HG03060 (cell line): ENCODE data around the gene MAPT.
"Not testable (repeated sequence)": the region's sequence is repeated elsewhere in the genome, so short reads cannot be mapped to it uniquely, and the experiment has no call there.

ENCODE experiments used
- ATAC-seq: cut with Tn5 transposase; IDR thresholded peaks from one replicate; pipeline ENCODE4 v1.9.1; 2021; ENCODE audit warnings: low read depth, moderate number of reproducible peaks; ENCODE audit not compliant: unreplicated experiment

Gene MAPT

DNA sequence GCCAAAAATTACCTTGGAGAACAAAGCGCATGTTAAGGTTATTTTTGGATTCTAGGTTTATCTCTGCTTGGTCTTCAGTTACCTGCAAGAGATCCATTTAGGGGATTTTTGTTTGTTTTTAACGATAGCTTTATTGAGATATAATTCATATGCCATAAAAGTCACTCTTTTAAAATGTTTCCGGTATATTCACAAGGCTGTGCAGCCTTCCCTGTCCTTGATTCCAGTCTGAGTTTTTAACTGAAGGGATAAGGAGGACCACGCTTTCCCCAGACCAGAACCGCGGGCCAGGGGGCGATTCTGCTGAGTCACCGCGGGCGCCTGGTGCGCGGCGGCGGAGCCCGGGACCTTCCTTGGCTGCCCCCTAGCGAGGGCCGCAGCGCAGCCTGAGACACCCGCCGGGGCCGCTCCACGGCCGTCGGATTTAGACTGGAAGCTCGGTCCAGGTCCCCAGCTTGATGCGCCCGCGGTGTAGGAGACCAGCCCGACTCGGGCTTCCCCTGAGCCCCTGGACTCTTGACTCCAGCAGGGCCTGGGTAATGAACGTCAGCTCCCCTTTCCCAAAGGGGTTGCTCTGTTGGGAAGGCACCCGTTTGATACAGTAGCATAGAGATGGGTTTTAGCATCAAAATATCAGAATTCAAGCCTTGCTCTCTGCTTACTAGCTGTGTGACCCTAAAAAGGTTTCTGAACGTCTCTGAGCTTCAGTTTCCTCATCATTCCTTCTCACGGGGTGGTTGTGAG, 54.7 kb downstream of the MAPT start:
- ATAC-seq = no peak

DNA sequence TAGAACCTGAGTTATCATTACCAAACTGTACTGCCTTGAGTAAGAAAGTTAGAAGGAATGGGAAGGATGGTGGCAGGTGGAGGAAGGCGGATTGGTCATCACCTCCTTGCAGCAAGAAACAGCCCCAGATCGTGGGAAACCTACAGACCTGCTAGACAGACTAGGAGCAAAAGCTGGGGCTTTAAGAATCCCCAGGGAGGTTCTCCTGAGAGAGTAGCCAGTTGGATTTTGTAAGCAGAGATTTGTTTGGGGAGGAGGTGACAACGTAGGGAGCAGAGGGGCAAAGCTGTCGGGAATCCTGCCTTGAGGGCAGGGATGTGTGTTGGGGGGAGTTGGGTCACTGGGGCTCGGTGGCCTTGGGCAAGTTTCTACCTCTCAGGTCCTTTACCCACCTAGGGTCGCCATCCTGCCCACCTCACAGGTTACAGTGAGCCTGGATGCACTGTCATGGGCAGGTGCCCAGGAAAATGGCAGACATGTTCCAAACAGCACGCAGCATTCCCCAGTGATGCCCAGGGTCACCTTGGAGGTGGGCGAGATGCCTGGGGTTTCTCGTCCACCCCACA, 55.5 kb downstream of the MAPT start:
- no peak for ATAC-seq

DNA sequence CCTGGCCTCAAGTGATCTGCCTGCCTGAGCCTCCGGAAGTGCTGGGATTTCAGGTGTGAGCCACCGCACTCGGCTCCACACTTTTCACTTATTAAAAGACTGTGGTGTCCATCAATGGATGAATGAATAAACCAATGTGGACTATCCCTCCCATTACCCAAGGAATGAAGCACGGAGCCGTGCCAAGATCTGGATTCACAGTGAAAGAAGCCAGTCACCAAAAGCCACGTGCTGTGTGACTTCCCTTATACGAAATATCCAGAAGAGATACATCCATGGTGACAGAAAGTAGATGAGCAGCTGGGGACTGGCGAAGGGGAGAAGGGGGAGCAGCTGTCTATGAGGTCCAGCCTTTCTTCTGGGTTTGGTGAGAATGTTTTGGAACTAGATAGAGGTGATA, 56.5 kb downstream of the MAPT start:
- no peak for ATAC-seq

DNA sequence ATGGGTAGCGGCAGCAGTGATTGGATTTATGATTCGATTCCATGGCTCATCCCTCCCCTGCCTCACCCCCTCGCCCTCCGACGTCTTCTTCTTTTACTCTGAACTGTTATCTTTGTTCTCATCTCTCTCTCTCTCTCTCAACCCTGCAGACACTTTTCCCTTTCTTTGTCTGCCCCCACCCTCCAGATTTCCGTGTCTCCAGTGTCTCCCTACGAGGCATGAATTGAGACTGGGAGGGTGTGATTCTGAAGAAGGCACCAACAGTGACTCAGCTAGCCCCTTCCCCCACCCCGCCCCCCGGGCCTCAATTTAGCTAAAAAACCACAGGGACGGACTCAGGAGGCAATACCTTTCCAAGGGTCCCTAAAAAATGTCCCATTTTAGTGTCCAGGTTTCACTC, 57.0 kb downstream of the MAPT start:
- no peak for ATAC-seq

DNA sequence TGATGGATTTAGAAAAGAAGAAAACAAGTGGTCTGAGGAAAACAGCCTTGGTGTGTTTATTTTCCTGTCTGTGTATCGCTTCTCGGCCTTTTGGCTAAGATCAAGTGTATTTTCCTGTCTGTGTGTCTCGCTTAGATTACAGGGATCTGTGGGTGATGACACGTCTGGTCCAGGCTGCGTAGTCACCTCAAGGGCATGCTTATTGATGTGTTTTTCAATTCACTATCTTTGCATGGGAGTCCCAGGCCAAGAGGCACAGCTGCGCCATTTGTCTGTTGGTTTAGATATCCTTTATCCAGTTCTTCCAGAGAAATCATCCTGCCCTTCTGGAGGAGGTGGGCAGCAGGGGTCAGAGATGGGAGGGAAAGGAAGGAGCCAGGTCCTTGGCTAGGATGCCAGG, 57.6 kb downstream of the MAPT start:
- ATAC-seq = no peak

DNA sequence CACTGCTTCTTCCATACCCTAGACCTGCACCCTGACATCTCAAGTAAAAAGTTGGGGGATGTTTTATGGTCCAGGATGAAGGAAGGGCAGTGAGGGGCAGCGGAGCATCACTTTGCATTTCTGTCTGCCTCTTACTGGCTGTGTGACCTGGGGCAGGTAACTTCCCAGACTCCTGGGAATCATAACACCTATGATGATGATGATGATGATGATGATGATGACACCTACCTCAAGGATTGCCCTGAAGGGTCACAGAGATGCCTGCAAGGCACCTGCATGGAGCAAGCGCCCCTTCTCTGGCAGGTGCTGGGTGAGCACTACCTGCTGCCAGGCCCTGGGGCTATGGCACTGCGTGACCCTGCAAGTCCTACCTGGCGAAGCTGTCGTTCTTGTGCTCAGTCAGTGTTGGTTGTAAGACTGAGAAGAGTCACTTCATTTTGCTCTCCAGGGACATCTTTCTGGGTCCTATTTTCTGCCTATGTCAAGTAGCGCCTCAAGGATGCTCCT, 58.5 kb downstream of the MAPT start:
- no peak for ATAC-seq

DNA sequence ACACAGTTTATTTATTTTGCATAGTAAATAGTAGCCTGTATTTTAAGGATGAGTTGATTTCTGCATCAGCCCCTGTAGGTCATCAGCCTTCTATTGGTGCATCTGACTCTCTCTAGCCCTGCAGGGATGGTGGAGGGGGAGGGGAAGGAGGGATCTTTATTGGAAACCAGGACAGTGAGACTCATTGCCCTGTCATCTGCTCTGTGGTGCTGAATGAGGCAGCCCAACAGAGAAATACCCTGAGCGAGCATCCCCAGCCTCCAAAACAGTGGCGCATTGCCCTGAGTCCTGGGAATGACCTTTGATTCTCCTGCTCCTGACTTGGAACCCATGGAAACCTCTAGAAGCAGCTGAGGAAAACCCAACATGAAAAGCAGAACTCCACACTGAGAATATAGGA, 59.2 kb downstream of the MAPT start:
- no peak for ATAC-seq

DNA sequence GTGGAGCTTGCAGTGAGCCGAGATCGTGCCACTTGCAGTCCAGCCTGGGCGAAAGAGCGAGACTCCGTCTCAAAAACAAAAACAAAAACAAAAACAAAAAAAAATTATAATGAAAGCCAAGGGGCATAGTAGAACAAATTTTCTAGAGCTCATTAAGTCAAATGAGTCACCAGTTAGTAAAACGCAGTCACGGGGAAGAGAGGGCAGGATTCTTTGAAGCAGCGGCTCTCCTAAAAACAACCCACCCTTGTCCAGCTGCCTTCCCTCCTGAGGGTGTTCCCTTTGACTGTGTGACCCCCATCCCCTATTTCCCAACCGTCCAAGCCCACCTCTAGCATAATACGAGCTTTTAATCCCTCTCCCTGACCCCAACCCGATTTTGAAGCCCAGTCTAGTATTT, 60.6 kb downstream of the MAPT start:
- no peak for ATAC-seq

DNA sequence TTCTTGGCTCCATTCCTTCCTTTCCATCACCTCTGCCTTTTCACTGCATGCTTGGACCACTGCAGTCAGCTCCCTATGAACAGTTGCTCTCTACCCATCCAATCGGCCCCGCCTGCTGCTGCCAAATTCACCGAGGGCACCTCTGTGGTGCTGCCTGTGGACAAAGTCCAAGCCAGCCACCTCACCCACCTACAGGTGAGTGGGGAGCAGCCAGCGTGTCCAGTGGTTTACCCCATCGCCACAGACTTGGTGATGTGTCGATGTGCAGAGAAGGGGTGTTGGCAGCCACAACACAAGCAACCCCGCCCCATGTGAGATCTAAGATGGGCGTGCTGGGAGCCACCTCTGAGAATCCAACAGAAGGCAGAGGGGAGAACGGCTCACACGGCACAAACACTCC, 61.0 kb downstream of the MAPT start:
- no peak for ATAC-seq

DNA sequence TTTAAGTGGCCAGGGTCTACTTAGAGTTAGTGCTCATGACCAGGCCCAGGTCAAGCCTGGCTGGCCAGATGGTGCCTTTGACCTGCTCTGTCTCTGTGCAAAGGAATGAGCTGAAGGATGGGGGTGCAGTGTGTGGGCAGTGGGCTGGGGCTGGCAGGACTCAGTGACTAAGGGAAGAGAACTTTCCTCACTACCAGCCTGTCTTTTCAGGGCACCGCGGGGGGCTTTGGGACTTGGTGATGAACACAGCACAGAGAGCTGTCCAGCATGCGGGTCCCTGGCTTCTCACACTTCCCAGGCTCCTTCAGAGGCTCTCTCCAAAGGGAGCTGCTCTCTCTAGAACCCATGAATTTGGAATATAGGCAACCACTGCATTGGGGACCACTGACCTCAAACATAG, 61.7 kb downstream of the MAPT start:
- ATAC-seq = no peak

DNA sequence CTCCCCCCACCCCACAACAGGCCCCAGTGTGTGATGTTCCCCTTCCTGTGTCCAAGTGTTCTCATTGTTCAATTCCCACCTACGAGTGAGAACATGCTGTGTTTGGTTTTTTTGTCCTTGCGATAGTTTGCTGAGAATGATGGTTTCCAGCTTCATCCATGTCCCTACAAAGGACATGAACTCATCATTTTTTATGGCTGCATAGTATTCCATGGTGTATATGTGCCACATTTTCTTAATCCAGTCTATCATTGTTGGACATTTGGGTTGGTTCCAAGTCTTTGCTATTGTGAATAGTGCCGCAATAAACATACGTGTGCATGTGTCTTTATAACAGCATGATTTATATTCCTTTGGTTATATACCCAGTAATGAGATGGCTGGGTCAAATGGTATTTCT, 62.4 kb downstream of the MAPT start:
- not testable (repeated sequence) for ATAC-seq

DNA sequence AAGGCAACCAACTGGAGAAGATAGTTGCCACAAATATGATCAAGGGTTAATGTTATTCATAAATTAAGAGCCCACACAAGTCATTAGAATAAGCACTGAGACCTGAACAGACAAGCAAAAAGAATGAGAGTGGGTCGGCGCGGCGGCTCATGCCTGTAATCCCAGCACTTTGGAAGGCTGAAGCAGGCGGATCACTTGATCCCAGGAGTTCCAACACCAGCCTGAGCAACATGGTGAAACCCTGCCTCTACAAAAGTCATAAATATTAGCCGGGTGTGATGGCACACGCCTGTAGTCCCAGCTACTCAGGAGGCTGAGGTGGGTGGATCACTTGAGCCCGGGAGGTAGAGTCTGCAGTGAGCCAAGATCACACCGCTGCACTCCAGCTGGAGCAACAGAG, 64.0 kb downstream of the MAPT start:
- ATAC-seq = no peak

DNA sequence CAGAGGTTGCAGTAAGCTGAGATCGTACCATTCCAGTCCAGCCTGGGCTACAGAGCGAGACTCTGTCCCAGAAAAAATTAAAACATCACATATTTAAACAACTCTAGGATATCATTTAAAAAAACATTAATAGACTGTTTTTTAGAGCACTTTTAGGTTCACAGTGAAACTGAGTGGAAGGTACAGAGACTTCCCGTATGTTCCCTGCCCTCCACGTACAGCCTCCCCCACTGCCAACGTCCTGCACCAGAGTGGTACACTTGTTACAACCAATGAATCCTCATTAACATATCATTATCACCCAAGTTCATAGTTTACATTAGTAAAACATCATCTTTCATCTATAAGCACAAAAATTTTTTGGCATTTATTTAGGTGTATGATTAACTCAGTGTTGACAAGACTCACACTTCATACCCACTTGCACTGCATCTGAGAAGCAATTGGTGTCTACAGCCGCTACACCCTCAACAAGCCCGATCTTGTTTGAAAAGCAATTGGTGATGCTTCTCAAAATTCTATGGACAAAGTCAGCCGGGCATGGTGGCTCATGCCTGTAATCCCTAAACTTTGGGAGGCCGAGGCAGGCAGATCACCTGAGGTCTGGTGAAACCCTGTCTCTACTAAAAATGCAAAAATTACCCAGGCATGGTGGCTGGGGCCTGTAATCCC, 64.8 kb downstream of the MAPT start:
- ATAC-seq = no peak

DNA sequence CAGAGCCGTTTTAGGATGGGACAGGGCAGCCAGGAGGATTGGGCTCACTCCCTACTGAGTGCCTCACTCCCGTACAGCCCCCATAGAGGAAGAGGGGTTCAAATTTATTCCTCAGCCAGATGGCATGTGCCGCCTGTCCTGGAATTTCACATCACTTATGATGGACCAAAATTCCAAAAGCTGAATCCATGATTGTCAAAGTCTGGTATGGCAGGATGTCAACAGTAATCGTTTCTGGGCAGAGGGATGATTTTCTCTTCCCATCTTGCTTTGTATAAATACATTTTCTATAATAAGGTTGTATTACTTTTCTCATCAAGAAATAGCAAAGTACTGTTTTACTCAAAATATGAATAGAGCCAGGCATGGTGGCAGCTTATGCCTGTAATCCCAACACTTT, 66.0 kb downstream of the MAPT start:
- ATAC-seq = no peak

DNA sequence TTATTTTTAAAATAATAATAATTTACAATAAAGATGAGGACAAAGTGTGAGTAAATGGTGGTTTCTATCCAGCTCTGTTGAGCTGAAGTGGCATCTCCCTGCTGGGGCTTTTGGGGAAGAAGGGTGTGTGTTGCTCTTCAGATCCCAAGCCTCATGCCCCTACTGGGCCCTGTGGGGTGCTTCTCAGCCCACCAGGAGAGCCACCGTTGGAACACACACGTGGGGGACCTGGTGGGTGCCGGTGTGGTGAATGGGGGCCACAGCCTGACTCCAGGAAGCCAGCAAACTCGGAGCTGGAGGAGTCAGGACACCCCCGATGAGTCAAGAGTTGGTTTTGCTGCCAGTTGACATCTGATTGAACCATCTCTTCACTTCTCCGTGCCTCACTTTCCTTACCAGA, 66.9 kb downstream of the MAPT start:
- no peak for ATAC-seq

DNA sequence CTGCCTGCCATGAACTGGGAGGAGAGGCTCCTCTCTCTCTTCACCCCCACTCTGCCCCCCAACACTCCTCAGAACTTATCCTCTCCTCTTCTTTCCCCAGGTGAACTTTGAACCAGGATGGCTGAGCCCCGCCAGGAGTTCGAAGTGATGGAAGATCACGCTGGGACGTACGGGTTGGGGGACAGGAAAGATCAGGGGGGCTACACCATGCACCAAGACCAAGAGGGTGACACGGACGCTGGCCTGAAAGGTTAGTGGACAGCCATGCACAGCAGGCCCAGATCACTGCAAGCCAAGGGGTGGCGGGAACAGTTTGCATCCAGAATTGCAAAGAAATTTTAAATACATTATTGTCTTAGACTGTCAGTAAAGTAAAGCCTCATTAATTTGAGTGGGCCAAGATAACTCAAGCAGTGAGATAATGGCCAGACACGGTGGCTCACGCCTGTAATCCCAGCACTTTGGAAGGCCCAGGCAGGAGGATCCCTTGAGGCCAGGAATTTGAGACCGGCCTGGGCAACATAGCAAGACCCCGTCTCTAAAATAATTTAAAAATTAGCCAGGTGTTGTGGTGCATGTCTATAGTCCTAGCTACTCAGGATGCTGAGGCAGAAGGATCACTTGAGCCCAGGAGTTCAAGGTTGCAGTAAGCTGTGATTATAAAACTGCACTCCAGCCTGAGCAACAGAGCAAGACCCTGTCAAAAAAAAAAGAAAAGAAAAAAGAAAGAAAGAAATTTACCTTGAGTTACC, 68.0 kb downstream of the MAPT start:
- no peak for ATAC-seq

DNA sequence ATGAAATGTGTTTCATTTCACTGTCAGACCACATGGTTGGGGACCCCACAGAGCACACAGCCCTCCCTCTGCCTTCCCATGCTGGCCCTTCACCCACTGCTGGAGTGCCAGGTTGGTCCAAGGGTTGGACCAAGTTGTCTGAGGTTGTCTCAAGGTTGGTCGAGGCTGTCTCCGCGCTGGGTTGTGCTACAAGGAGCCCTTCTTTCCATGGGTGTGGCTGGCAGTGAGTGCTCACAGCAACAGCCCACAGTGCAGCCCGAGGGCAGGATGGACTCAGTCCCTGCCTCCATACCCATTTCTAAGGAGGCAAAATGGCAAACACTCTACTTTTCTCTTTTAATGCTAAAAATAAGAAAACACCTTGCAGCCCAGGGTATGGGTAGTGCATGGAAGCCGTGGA, 68.9 kb downstream of the MAPT start:
- no peak for ATAC-seq

DNA sequence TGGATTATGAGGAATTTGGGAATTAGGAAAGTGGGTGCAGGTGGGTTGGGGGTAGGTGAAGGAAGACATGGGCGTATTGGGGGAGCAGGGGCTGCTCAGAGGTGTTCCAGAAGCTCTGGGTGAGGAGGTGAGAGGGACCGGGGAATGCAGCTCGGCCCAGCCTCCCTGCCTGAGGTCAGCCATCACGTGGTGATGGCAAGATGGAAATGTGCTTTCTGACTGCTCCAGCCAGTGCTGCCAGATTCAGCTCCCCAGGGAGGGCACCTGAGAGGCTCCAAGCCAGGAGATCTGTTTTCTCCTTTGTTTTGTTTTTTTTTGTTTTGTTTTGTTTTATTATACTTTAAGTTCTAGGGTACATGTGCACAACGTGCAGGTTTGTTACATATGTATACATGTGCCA, 69.5 kb downstream of the MAPT start:
- no peak for ATAC-seq

DNA sequence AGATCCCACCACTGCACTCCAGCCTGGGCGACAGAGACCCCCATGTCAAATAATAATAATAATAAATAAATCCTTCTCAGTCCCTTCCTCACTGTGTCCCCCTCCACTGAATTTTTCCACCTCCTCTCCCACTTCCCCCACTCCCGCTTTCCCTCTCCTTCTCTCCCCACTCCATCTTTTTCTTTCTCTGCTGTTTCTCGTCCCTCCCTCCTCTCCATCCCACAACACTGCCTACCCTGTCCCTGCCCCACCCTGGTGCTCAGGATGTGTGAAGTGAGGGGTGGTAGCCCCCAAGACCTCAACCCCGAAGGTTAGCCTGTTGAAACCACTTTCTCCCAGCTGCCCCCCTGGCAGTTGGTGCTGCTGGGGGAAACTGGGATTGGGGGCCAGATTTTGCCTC, 70.3 kb downstream of the MAPT start:
- no peak for ATAC-seq

DNA sequence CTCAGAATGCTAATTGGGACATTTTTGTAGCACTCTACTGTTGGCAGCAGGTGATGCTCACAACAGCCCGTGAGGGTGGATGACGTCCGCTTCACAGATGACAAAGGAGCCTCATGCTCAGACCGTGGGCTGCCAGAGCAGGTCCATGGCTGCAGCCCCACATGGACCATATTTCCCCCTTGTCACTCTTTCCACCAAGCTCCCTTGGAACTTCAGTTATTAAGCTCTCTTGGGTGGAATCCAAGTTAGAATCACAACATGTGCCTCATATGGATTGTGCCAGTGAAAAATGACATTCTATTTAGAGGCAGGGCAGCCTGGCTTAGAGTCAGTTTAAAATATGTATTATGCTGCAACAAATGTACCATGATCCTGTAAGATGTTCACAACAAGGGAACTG, 71.5 kb downstream of the MAPT start:
- ATAC-seq = no peak

DNA sequence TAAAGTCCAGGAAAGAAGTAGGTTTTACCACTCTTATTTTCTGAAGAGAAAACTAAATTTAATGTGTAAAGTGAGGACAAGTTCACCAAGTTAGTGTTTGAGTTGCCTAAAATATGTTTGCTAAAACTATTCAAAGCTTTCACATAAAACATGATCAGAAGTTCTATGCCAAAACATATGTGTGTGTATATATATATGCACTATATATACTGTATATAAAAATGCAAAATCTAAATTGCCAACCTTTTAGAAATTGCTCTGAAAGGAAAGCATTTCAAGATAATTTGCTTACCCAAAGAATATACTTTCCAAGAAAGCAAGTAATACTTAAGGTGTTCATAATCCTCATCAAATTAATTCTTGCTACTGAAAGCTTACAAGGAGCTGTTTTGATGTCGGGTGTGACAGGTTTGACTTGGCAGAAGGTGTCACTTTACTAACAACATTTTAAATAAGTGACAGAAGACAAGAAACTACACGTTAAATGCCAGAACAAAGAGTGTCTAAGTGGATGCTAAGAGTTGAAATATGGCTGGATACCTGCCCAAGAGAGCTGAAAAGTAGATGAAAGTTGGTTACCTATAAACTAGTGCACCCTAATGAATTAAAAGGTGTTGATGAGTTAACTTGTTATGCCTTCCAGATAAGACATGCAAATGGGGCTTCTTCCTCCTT, 72.4 kb downstream of the MAPT start:
- no peak for ATAC-seq
